NT2/D1 (cell line): Measurements from ENCODE around the gene UBA5.

Experiments used
- SUZ12 ChIP-seq: IDR thresholded peaks from 2 replicates; pipeline ENCODE4 v1.6.1; 2011; ENCODE audit not compliant: insufficient read length, insufficient read depth; ENCODE audit errors: extremely low read depth
- YY1 ChIP-seq: IDR thresholded peaks from 2 replicates; pipeline ENCODE4 v1.6.1; 2011; ENCODE audit not compliant: insufficient read length, insufficient read depth
- ZNF274 ChIP-seq: IDR thresholded peaks from 2 replicates; pipeline ENCODE4 v1.6.1; 2011; ENCODE audit warnings: mild to moderate bottlenecking, low read depth, low read length

- no peak for TF ChIP-seq SUZ12
- no peak for TF ChIP-seq YY1
- TF ChIP-seq ZNF274, result no peak
Observed at GRCh38 chr3:132626955-132627354, 33.2 kb upstream of the UBA5 start.
